ENCODE results near the gene GLOD5. TPM values are rescaled to one million over a fixed set of nuclear protein-coding genes. Genes with fewer than 3 reads are reported as not detected.

The GLOD5 gene
- total RNA-seq, 1 experiment from 2014 or later = not detected

DNA sequence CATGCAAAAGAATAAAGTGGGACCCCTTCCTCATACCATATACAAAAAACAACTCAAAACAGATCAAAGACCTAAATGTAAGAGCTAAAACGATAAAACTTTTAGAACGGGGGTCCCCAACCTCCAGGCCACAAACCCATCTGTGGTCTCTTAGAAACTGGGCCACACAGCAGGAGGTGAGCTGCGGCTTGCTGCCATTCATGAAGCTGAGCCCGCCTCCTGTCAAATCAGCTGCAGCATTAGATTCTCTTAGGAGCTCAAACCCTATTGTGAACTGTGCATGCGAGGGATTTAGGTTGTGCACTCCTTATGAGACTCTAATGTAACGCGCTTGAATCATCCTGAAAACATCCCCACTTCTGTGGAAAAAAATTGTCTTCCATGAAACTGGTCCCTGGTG, 17.9 kb downstream of the GLOD5 start:
- Histone ChIP-seq H3K36me3 (no peaks in the 10 kb centered on the region), H3K9me3 (replicated peaks) (no peaks in the 10 kb centered on the region), H3K27me3 (replicated peaks) (no peaks in the 10 kb centered on the region), H3K4me3 (no peak overlapping the region), H3K27ac (no peak overlapping the region), H3K4me1 (replicated peaks) (no peaks in the 10 kb centered on the region)
- no peak for DNase-seq (ENCODE audit: low read depth in 1 of 2, low spot score in 2 of 2)

DNA sequence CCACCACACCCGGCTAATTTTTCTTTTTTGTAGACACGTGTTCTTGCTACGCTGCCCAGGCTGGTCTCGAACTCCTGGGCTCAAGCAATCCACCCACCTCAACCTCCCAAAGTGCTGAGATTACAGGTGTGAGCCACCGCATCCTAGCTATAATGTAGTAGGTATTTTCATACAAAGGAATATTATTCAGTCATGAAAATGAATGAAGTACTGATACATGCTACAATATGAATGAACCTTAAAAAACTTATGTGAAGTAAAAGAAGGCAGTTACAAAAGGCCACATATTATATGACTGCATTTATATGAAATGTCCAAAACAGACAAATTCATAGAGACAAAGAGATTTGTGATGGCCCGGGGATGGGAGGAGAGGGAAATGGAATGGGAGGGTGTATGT, 20.2 kb downstream of the GLOD5 start:
- H3K27me3 ChIP-seq (replicated peaks) = no peaks in the 10 kb centered on the region
- no peaks in the 10 kb centered on the region for H3K4me1 ChIP-seq (replicated peaks)
- H3K36me3 ChIP-seq = no peaks in the 10 kb centered on the region
- H3K9me3 ChIP-seq (replicated peaks) = no peaks in the 10 kb centered on the region
- H3K4me3 ChIP-seq = no peak overlapping the region
- no peak overlapping the region for H3K27ac ChIP-seq
- no peak for DNase-seq (ENCODE audit: low read depth in 1 of 2, low spot score in 2 of 2)

DNA sequence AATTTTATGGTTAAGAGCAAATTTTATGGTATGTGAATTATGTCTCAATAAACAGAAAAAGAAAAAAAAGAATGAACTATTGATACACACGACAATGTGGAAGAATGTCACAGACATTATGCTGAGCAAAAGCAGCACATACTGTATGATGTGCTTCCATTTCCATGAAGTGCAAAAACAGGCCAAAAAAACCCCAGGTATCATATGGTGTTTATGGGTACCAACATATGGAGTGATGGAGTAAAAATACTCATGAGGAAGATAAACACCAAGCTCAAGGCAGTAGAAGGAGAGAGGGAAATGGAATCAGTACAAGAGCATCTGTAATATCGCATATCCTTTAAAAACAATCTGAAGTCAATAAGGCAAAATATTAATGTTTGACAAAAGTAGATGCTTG, 20.7 kb downstream of the GLOD5 start:
- Histone ChIP-seq H3K4me1 (replicated peaks) (no peaks in the 10 kb centered on the region), H3K27ac (no peak overlapping the region), H3K36me3 (no peaks in the 10 kb centered on the region), H3K9me3 (replicated peaks) (no peaks in the 10 kb centered on the region), H3K27me3 (replicated peaks) (no peaks in the 10 kb centered on the region), H3K4me3 (no peak overlapping the region)
- no peak for DNase-seq (ENCODE audit: low read depth in 1 of 2, low spot score in 2 of 2)

DNA sequence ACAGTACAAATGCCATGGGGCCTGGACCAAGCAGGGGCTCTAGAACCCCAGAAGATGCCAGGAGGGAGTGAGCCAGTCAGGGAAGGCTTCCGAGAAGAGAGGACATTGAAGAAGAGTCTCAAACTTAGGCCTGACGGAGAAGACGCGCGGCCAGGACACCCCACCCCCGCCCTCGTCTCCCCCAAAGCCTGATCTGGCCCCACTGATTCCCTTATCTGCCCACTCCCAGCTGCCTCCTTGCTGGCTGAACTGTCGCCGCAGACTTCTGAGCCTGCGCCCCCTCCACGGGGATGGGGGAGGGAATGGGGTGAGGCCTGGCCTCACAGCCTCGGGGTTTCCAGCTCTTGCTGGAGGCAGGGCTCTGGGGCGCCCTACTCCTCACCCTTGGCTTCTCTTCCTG, 21.2 kb downstream of the GLOD5 start:
- DNase-seq (ENCODE audit: low read depth in 1 of 2, low spot score in 2 of 2) = no peak
- Histone ChIP-seq H3K9me3 (replicated peaks) (no peaks in the 10 kb centered on the region), H3K4me1 (replicated peaks) (no peaks in the 10 kb centered on the region), H3K4me3 (no peak overlapping the region), H3K27ac (no peak overlapping the region), H3K36me3 (no peaks in the 10 kb centered on the region), H3K27me3 (replicated peaks) (no peaks in the 10 kb centered on the region)

DNA sequence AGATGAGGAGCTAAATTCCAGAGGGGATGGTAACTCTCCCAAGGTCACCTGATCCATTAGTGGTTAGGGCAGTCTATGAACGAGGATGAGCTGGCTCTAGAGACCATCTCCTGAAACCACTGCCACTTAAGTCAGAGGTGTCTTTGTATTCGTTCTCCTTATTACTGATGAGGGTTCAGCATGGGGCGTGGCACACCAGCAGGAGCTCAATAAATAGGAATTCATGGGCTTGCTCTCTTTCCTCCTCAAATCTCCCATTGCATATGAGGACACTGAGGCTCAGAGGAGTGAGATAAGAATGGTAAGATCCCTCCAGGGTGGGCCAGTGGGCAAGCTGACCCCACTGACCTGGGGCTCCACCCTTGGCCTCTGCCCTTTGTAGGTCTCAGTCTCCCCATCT, 23.2 kb downstream of the GLOD5 start:
- no peak for DNase-seq (ENCODE audit: low read depth in 1 of 2, low spot score in 2 of 2)
- H3K9me3 ChIP-seq (replicated peaks) = no peaks in the 10 kb centered on the region
- no peak overlapping the region for H3K27ac ChIP-seq
- H3K4me1 ChIP-seq (replicated peaks) = no peaks in the 10 kb centered on the region
- no peaks in the 10 kb centered on the region for H3K27me3 ChIP-seq (replicated peaks)
- no peak overlapping the region for H3K4me3 ChIP-seq
- H3K36me3 ChIP-seq = no peaks in the 10 kb centered on the region

DNA sequence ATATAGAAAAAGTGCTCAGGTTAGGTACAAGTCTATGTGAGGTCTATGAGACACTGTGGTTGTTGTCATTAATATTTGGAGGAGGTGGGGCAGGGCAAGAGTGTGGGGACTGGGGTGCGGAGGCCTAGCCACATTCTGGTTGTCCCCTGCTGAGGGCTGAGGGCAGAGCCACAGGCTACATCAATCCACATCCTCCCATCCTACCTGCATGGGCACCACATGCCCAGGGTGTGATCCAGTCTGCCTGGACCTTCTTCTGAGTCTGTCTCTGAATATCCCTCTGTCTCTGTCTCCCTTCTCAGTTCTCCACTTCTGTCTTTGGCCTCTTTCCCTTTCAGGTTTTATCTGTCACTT, 23.6 kb downstream of the GLOD5 start:
- H3K36me3 ChIP-seq = no peaks in the 10 kb centered on the region
- no peak overlapping the region for H3K4me3 ChIP-seq
- no peaks in the 10 kb centered on the region for H3K27me3 ChIP-seq (replicated peaks)
- no peak for DNase-seq (ENCODE audit: low read depth in 1 of 2, low spot score in 2 of 2)
- H3K9me3 ChIP-seq (replicated peaks) = no peaks in the 10 kb centered on the region
- H3K27ac ChIP-seq = no peak overlapping the region
- H3K4me1 ChIP-seq (replicated peaks) = no peaks in the 10 kb centered on the region

DNA sequence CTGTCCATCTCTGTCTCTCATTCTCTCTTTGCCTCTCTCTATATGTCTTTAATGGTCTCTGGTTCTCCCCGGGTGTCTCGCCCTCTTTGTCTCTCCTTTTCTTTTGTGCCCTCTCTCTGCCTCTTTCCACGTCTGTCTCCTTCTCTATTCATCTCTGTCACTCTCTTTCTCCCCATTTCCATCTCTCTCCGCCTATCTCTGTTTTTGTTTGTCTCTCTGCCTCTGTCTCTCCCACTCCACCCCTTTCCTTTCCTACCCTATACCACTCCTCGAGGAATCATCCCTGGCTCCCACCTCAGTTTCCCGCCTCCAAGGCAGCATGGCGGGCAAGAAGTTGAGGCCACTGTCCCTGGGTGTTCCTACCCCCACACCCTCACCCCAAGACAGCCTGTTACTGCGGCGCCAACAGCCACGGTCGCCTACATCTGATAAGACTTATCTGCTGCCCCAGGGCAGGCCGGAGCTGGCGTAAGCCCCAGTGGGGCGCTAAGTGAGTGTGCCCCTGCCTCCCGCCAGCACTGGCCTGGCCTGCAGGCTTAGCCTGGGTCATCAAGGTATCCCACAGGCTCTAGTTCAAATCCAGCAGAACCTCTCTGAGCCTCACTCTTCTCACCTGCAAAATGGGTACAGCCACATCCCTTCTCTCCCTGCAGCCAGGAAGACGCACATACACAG, 24.1 kb downstream of the GLOD5 start:
- no peaks in the 10 kb centered on the region for H3K27me3 ChIP-seq (replicated peaks)
- no peaks in the 10 kb centered on the region for H3K36me3 ChIP-seq
- H3K4me3 ChIP-seq = no peak overlapping the region
- H3K4me1 ChIP-seq (replicated peaks) = no peaks in the 10 kb centered on the region
- DNase-seq (ENCODE audit: low read depth in 1 of 2, low spot score in 2 of 2) = no peak
- no peak overlapping the region for H3K27ac ChIP-seq
- no peaks in the 10 kb centered on the region for H3K9me3 ChIP-seq (replicated peaks)

DNA sequence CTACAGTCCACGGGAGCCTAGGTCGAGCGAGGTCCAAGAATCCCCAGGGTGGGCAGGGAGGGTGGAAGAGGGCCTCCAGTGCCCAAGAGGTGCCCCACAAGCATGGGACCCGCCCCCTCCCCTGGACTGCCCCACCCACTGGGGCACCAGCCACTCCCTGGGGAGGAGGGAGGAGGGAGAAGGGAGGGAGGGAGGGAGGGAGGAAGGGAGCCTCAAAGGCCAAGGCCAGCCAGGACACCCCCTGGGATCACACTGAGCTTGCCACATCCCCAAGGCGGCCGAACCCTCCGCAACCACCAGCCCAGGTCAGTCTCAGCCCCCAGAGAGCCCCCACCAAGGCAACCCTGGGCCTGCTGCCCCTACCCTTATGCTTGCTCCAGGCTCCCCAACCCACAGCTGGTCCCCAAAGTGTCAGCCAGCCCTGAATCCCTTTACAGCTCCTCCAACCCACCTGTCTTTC, 24.8 kb downstream of the GLOD5 start, which contains the start of gene GATA1:
TSS of gene GATA1 (plus strand) at position 250 of the 460 bp plus-strand sequence. CDS start 4,520 bp downstream, outside the sequence.
- H3K4me1 ChIP-seq (replicated peaks) = no peaks in the 10 kb centered on the region
- no peak for DNase-seq (ENCODE audit: low read depth in 1 of 2, low spot score in 2 of 2)

DNA sequence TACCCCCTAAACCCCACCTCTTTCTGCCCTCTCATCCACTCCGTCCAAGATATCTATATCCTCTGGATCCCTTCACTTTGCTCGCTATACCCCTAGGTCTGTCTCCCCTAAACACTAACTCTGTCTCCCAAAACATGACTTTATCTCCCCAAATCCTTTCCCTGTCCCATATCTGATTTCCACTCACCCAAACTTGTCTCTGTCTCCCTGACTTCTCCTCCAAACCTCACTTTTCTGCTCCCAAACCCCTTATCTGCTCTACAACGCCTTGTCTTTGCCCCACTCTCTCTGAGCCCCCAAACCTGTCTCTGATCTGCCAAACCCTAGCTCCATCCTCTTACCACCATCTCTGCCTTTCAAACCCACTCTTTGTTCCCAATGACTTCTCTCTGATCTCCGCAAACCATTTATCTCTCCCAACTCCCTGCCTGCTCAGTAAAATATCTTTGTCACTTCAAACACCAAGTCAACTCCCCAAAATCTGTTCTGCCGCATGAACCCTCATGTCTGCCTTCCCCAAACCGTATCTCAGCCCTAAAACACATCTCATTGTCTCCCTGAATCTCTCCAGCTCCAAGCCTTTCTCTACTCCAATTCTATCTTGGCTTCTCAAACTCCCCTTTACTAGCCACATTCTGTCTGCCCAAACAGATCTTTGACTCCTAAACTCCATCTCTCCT, 25.4 kb downstream of the GLOD5 start:
- H3K4me3 ChIP-seq = no peak overlapping the region
- H3K9me3 ChIP-seq (replicated peaks) = no peaks in the 10 kb centered on the region
- no peaks in the 10 kb centered on the region for H3K4me1 ChIP-seq (replicated peaks)
- no peaks in the 10 kb centered on the region for H3K36me3 ChIP-seq
- H3K27me3 ChIP-seq (replicated peaks) = no peaks in the 10 kb centered on the region
- no peak overlapping the region for H3K27ac ChIP-seq
- DNase-seq (ENCODE audit: low read depth in 1 of 2, low spot score in 2 of 2) = no peak

More for the DNA sequence above, 24.8 kb downstream of the GLOD5 start, which contains the start of gene GATA1:
- H3K27ac ChIP-seq = no peak within 1 kb of the TSS
- H3K36me3 ChIP-seq = no peaks in the 10 kb centered on the region
- H3K9me3 ChIP-seq (replicated peaks) = no peaks in the 10 kb centered on the region
- no peaks in the 10 kb centered on the region for H3K27me3 ChIP-seq (replicated peaks)
- H3K4me3 ChIP-seq = no peak within 1 kb of the TSS

DNA sequence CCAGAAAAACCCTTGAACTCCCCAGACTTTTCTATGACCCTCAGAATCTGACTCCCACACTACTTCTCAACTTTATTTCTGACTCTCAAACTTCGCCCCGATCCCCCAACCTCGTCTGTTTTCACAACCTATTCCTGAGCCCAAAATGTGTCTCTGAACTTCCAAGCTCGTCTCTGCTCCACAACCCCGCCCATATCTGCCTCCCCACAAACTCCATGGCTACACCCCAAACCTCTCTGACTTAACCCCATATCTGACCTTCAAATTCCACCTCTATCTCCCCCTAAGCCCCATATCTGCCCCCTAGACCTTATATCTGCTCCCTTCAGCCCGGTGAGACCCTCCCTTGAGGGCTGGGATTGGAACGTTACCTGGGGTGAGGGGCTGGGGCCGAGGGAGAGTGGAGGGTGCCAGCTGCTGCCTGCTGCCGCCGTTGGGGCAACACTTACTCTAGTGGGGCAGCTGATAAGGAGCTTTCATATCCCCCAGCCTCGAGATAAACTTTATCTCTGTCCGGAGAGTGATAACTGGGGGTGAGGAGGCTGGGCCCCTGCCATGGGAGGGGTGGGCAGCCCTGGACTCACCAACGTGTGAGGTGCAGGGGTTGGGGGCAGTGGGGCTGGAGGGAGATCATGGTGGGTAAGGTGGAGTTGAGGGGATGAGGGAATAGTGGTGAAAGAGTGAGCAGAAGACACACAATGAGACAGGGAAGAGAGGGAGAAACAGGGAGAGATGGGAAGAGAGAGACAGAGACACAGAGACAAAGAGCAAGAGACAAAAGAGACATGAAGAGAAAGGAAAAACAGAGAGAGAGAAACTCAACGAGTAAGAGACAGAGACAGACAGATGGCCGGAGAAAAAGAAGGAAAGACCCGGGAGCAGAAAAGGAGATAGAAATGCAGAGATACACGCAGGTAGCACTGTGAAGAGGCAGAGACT, 26.2 kb downstream of the GLOD5 start:
- Histone ChIP-seq H3K27me3 (replicated peaks) (no peaks in the 10 kb centered on the region), H3K4me3 (no peak overlapping the region), H3K4me1 (replicated peaks) (no peaks in the 10 kb centered on the region), H3K27ac (no peak overlapping the region), H3K36me3 (no peaks in the 10 kb centered on the region), H3K9me3 (replicated peaks) (no peaks in the 10 kb centered on the region)
- no peak for DNase-seq (ENCODE audit: low read depth in 1 of 2, low spot score in 2 of 2)

DNA sequence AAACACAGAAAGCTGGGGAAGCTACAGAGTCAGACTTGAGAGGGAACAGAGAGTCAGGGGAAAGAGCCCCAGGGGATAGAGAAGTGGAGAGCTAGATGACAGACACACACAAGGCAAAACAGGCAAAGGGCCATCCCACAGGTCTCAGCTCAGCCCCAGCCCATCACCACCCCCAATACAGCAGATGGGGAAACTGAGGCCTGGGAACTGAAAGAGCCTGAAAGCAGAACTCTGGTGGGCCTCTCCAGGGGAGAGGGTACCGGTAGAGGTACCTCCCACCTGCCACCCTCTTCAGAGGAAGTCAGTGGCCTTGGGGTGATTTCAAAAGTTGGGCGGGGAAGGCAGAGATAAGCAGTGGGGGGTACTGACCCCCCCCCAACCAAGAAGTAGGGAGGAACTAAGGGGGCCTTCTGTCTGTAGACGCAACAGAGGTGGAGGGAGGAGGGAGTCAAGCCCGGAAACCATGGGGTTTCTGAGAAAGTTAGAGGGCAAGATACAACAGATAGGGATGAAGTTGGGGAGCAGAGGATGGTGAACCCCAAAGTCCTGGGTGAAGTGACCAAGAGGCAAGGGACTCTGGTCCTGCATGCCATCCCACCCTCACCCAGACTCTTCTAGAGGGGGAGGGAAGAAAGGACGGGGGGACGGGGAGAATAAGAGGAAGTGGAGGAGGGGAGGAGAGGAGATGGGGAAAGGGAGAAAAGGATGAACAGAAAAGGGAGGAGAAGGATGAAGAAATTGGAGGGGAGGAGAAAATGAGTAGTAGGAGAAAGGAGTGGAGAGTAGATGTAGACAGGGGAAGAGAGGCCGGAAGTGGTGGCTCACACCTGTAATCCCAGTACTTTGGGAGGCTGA, 28.0 kb downstream of the GLOD5 start:
- H3K4me1 ChIP-seq (replicated peaks) = peaks cover 4% of the 10 kb centered on the region
- H3K36me3 ChIP-seq = no peaks in the 10 kb centered on the region
- no peak for DNase-seq (ENCODE audit: low read depth in 1 of 2, low spot score in 2 of 2)
- no peaks in the 10 kb centered on the region for H3K27me3 ChIP-seq (replicated peaks)
- no peak overlapping the region for H3K27ac ChIP-seq
- H3K4me3 ChIP-seq = no peak overlapping the region
- H3K9me3 ChIP-seq (replicated peaks) = no peaks in the 10 kb centered on the region

DNA sequence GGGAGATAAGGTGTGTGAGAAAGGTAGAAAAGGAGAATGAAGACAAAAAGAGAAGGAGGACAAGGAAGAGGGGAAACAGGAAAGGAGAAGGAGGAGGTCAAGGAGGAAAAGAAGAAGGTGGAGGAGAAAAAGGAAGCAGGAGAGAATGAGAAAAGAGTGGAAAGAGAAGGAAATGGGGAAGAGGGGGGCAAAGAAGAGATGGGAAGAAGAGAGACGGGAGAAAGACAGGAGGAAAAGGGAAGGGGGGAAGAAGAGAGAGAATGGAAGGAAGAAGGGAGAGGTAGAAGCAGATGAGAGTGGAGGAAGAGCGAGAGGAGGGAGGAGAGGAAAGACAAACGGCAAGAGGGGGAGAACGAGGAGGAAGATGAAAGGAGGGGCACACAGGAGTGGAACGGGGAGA, 28.9 kb downstream of the GLOD5 start:
- Histone ChIP-seq H3K9me3 (replicated peaks) (no peaks in the 10 kb centered on the region), H3K27me3 (replicated peaks) (no peaks in the 10 kb centered on the region)
- no peak for DNase-seq (ENCODE audit: low read depth in 1 of 2, low spot score in 2 of 2)

More for the DNA sequence above, 28.9 kb downstream of the GLOD5 start:
- Histone ChIP-seq H3K4me3 (no peak overlapping the region), H3K27ac (no peak overlapping the region), H3K4me1 (replicated peaks) (peaks cover 13% of the 10 kb centered on the region), H3K36me3 (no peaks in the 10 kb centered on the region)

Data from SJSA1 (cell line).